Sciatic nerve (tissue), 2 donors: Measurements from ENCODE around the gene ST6GALNAC6. TPM values are rescaled to one million over a fixed set of nuclear protein-coding genes. Genes with fewer than 3 reads are reported as not detected.

Experiments
- ATAC-seq: fragments of 200-7000 bp; cut with Tn5 transposase; one replicate; pipeline ENCODE4 v1.9.1; 2020; ENCODE audit warnings: mild to moderate bottlenecking, moderate library complexity
- DNase-seq: peaks from one replicate; pipeline ENCODE4 v3.0.0-alpha.2; 2020; ENCODE audit warnings: low spot score
- intact Hi-C: fragments of 100-400 bp; cut with DNase I; formaldehyde crosslinking; loops from one replicate; pipeline ENCODE4 v1.14.2; 2022
- total RNA-seq: library from RNA; stranded (reverse); fragmentation: NEBNext Ultra II Directional; extraction: Animal tissue kit (Norgen Biotek cat#: 25700); gene quantifications from one replicate; pipeline ENCODE4 v1.2.1, GENCODE V29; 2021
- donor health status: DM: no; HTN: no; CAD: no.
- donor health status: DM: no; HTN: no; CAD: no.

Gene ST6GALNAC6
- 108 TPM for total RNA-seq

DNA sequence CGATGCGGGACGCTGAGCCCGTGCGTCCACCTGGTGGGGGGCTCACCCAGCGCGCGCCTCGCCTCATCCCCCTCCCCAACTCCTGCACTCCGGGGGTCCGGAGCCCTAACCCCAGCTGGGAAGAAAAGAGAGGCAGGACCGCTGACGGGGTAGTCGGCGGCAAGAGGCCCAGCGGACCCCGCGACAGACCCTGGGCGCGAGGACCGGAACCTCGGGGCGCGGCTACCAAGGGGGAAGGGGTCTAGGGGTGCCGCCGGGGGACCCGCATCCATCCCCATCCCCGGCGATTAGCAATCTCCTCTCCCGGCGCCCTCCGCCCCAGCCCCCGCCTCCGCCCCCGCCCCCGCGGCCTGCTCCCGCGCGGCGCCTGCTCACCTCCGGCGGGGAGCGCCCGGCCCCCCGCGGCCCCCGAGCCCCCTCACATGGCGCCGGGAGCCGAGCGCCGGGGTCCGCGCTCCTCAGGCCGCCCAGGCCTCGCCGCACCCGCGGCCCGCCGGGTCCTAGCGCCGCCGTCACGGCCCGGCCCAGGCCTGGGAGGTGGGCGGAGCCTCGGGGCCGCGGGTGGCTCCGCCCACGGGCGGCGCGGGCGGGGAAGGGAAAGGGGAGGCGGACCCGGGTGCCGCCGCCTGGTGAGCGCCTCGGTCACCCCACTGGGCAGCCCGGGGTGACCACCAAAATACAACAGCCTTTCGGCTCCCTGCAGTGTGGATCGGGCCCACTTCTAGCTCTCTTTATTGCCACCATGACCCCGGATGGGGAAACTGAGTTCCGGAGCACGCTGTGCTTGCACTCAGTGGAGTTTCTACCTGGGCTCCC is at the start of gene ST6GALNAC6:
TSS of gene ST6GALNAC6 (minus strand) at position 476 of the 816 bp plus-strand sequence. CDS start 1,622 bp downstream, outside the sequence.
- ATAC-seq = peak; percentile 60
- peak; percentile 87 for DNase-seq
- intact Hi-C loops = no loop called here

DNA sequence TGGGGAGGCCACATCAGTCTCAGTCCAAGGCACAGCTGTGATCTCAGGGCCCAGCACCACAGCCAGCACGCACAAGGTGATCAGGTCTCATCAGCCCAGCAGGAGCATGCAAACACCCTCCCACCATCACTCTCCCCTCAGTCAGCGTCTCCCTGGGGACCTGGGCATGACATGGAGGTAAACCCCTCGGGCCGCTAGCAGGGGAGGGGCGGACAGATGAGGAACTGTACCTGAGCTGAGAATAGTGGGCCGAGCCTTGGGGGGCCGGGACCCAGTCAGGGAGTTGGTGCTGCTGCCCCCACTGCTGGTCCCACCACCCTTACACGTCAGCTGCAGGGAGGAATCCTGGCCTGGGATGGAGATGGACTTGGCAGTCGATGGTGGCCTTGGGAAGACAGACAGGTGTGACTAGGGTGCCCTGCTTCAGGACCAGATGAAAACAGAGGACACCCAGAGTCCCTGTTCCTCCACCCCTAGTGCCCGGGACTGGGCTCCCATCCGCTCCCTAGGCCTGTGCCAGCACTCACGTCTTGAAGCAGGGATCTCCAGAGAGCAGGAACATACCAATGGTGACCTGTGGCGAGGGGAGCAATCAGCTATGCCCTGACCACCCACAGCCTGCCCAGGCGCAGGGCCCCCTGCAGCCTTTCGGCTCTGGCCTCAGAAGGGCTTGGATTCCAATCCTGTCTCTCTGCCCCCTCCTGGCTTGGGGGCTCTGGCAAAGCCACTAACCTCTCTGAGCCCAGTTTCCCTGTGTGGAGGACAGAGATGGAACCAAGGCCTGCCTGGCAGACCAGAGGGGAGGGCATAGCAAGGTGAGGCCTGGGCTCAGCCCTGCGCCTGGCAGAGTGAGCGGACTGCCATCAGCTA is 48.7 kb upstream of the ST6GALNAC6 start:
- intact Hi-C loops = no loop called here
- no peak for DNase-seq
- no peak for ATAC-seq

- no peak for ATAC-seq
- DNase-seq = no peak
- intact Hi-C loops = no loop called here
These were observed 47.3 kb upstream of the ST6GALNAC6 start for GRCh38 chr9:127946728-127947127.

DNA sequence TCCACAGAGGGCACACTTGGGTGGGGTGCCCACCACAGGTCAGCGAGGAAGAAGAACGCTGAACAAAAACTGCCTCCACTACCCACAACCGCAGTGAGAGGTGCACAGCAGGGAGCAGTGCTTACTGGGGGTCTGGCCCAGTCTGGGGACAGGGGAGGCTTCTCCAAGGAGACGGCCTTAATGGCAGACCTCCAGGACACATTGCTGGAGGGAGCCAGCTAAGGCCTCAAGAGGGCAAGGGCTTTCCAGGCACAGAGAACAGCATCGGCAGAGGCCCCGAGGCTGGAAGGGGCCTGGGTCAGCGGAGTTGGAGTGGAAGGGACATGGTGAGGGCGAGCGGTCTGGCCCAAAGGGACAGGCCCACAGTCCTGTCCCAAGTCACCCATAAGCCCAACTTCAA is 46.5 kb upstream of the ST6GALNAC6 start:
- ATAC-seq (no peak), DNase-seq (no peak)
- intact Hi-C loops = no loop called here

- intact Hi-C loops = no loop called here
- no peak for ATAC-seq
- DNase-seq = no peak
These were observed 45.9 kb upstream of the ST6GALNAC6 start for GRCh38 chr9:127945338-127945737.

GRCh38 chr9:127944586-127945218 is 45.3 kb upstream of the ST6GALNAC6 start:
- DNase-seq (no peak), ATAC-seq (no peak)

DNA sequence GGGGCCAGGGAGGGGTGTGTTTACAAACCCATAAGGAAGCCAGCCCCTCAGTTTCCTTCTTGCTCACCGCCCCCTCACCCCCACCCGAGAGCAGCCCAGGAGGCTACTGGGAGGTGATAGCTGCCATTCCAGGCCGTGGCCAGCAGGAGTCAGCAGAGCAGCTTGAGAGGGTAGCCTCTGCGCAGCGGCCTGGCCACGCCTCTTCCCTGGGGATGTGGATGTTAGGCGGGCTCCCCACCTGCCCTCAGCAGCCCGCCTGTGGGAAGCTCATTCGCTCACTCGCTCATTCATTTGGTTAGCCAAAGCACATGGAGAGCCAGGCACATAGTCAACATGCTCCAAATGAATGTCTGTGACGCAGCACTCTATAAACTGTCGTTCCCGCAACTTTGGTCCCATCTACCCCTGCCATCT is 44.3 kb upstream of the ST6GALNAC6 start:
- intact Hi-C loops = loop anchor here (5.0 kb wide), 3 partner anchors 34 to 174 kb away; no protein-coding TSS in a partner anchor
- ATAC-seq (peak; percentile 86), DNase-seq (peak; percentile 94)

More at GRCh38 chr9:127944586-127945218, 45.3 kb upstream of the ST6GALNAC6 start:
- intact Hi-C loops = loop anchor here (5.0 kb wide), 3 partner anchors 33 to 173 kb away; no protein-coding TSS in a partner anchor

DNA sequence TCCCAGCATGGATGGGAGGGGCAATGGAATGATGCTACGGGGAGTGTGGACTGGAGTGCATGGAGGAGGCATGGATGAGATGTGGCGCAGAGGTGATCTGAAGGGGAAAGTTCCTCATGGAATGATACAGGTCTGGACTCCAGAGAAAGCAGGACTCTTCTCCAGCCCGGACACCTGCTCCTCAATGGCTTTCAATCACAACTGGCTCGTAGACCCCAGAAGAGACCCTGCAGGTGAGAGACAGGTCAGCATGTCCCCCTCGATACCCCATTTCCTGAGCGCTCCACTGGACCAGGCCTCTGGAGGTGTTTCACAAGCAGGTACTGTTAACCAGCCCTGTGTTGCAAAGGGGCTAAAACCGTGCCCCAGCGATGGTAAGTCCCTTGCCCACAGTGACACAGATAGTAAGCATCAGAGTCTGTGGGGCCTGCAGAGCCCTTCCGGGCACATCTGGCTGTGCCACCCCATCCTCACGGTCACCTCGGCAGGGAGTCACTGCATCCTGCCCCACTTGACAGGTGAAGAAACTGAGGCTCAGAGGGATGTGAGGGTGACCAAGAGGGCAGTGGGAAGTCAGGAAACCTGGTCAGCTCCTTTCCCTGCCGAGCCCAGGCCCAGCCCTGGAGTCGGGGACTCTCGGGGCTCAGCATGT is 43.7 kb upstream of the ST6GALNAC6 start:
- ATAC-seq (no peak), DNase-seq (no peak)
- intact Hi-C loops = loop anchor here (5.0 kb wide), 3 partner anchors 34 to 174 kb away; no protein-coding TSS in a partner anchor

DNA sequence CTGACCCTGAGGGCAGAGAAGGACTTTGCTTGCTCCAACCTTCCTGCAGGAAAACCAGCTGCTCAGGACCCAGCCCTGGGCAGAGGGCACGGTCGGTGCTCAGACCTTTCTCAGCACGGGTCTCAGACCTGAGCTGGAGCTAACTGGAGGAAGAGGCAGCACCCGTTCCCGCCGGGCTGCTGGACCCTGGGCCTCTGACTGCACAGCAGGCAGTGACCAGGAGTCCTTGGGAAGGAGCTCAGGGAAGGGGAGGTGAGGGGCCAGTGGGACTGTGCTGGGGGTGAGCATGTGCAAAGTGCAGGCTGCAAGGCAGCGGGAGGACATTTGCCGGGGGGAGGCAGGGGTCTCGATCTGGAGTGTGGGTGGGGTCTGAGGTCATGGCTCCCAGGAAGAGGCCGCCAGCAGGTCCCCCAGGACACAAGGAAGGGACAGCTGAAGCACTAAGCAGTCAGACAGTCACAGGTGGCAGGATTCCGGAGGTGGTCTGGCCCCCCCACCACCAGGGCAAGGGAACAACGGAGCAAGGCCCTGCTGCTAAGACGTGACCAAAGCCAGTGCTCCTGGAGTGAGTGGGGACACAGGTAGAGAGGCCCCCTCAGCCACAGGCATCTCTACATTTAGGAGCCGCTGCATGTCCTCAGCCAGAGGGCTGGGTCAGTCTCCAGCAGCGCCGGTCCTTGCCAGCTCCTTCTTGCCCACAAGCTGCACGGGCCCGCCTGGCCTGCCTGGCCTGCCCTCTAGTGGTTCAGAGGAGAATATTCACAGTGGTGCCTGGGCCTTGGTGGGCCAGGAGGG is 43.0 kb upstream of the ST6GALNAC6 start:
- DNase-seq (no peak), ATAC-seq (peak; percentile 70)
- intact Hi-C loops = loop anchor here (5.0 kb wide), 3 partner anchors 35 to 175 kb away; no protein-coding TSS in a partner anchor

DNA sequence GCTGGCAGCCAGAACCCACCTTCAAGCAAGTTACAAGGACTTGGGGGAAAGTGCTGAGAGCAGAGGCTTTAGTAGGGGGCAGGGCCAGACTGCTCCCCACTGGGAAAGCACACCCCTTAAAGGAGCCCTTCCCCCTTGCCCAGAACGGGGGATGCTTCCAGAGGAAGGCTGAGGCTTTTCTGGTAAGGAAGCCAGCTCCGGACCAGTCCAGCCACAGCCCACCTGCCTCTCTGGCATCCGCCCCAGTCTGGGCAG is 42.5 kb upstream of the ST6GALNAC6 start:
- intact Hi-C loops = loop anchor here (5.0 kb wide), 3 partner anchors 35 to 175 kb away; no protein-coding TSS in a partner anchor
- DNase-seq (no peak), ATAC-seq (no peak)

GRCh38 chr9:127941062-127941960 is 41.9 kb upstream of the ST6GALNAC6 start:
- intact Hi-C loops = loop anchor here (5.0 kb wide), 3 partner anchors 36 to 176 kb away; no protein-coding TSS in a partner anchor
- no peak for DNase-seq
- no peak for ATAC-seq

- no peak for ATAC-seq
- intact Hi-C loops = loop anchor here (5.0 kb wide), 3 partner anchors 37 to 177 kb away; no protein-coding TSS in a partner anchor
- DNase-seq = no peak
These were observed 41.2 kb upstream of the ST6GALNAC6 start for GRCh38 chr9:127940593-127940992.

- no peak for DNase-seq
- ATAC-seq = peak; percentile 33
- intact Hi-C loops = no loop called here
These were observed 38.9 kb upstream of the ST6GALNAC6 start for GRCh38 chr9:127938298-127938690.

DNA sequence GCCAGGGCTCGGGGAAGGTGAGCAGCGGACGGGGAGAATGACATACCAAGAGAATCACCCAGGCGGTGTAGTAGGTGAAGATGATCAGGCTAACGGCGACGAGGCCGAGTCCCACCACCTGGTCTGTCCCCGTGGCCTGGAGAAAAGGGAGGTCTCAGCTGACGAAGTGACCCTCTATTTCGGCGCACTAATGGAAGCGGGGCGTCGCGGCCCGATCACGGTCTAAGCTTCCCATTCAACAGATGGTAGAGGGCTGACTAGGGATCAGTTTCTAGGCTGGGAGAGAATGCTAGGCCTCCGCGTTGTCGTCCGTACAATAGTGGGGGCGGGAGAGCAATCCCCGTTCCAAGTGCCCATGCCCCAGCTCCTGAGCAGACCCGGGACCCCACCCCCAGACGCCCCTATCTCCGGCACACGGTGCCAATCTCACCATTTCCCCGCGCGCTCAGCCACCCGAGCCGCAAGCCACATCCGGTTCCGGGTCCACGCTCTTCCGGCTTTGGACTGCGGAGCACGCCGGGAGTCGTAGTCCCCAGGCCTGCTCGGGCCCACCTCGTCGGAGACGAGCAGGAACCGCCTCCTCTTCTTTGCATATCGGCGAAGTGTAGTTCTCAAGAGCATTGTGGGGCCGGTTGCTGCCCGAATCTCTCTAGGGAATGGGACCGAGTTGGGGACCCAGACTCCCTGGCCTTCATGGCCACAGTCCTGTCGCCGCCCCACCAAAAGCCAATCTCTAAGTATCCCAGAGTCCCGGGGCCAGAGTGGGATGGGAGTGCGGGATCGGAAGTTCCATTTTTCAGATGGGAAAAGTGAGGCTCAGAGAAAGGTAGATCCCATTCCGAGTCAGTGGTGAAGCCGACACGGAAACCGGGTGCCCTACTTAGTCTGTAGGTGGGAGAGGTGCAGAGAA is 38.2 kb upstream of the ST6GALNAC6 start, which contains the start of gene DPM2:
TSS of gene DPM2 (minus strand) at position 467 of the 910 bp plus-strand sequence. CDS start at position 433, 34 bp downstream.
- ATAC-seq (peak; percentile 91), DNase-seq (peak; percentile 88)
- intact Hi-C loops = no loop called here

GRCh38 chr9:127937056-127937387 is 37.6 kb upstream of the ST6GALNAC6 start:
- DNase-seq = no peak
- intact Hi-C loops = no loop called here
- no peak for ATAC-seq

GRCh38 chr9:127936347-127936852 is 37.0 kb upstream of the ST6GALNAC6 start:
- ATAC-seq = no peak
- intact Hi-C loops = no loop called here
- no peak for DNase-seq
